HG03064 (cell line): ENCODE results near the gene MYH10.
"Not testable (repeated sequence)": the region's sequence is repeated elsewhere in the genome, so short reads cannot be mapped to it uniquely, and the experiment has no call there.

Experiments
- ATAC-seq: cut with Tn5 transposase; IDR thresholded peaks from one replicate; pipeline ENCODE4 v1.9.1; 2021; ENCODE audit warnings: low read depth; ENCODE audit not compliant: unreplicated experiment

MYH10 gene

GRCh38 chr17:8558144-8558543 is 72.4 kb downstream of the MYH10 start:
- ATAC-seq, result no peak

GRCh38 chr17:8557176-8557806 is 73.2 kb downstream of the MYH10 start:
- no peak for ATAC-seq

- no peak for ATAC-seq
These were observed 74.5 kb downstream of the MYH10 start for GRCh38 chr17:8556074-8556473.

- no peak for ATAC-seq
These were observed 75.5 kb downstream of the MYH10 start for GRCh38 chr17:8555062-8555461.

GRCh38 chr17:8552577-8553320 is 77.8 kb downstream of the MYH10 start:
- no peak for ATAC-seq

GRCh38 chr17:8542599-8543502 is 87.7 kb downstream of the MYH10 start:
- no peak for ATAC-seq

- not testable (repeated sequence) for ATAC-seq
These were observed 90.5 kb downstream of the MYH10 start for GRCh38 chr17:8539976-8540375.

GRCh38 chr17:8537734-8538133 is 92.8 kb downstream of the MYH10 start:
- no peak for ATAC-seq

GRCh38 chr17:8534498-8535188 is 95.9 kb downstream of the MYH10 start:
- no peak for ATAC-seq

GRCh38 chr17:8532021-8532420 is 98.5 kb downstream of the MYH10 start:
- ATAC-seq, result no peak

- no peak for ATAC-seq
These were observed 107.9 kb downstream of the MYH10 start for GRCh38 chr17:8522577-8522976.

GRCh38 chr17:8520981-8521380 is 109.5 kb downstream of the MYH10 start:
- ATAC-seq, result no peak

- ATAC-seq, result no peak
These were observed 111.7 kb downstream of the MYH10 start for GRCh38 chr17:8518850-8519249.

- ATAC-seq, result no peak
These were observed 112.2 kb downstream of the MYH10 start for GRCh38 chr17:8518326-8518725.

- ATAC-seq, result no peak
These were observed 115.7 kb downstream of the MYH10 start for GRCh38 chr17:8514801-8515200.

- no peak for ATAC-seq
These were observed 124.4 kb downstream of the MYH10 start for GRCh38 chr17:8506145-8506544.

- ATAC-seq, result no peak
These were observed 125.9 kb downstream of the MYH10 start for GRCh38 chr17:8504460-8505207.

- no peak for ATAC-seq
These were observed 126.7 kb downstream of the MYH10 start for GRCh38 chr17:8503807-8504206.

- no peak for ATAC-seq
These were observed 127.2 kb downstream of the MYH10 start for GRCh38 chr17:8503368-8503767.

GRCh38 chr17:8502126-8502525 is 128.4 kb downstream of the MYH10 start:
- no peak for ATAC-seq
